ENCODE data around the gene MBNL1.

MBNL1 gene

GRCh38 chr3:152296382-152296781 is 27.7 kb downstream of the MBNL1 start:
- no peak overlapping the region for H3K4me3 ChIP-seq (ENCODE audit: low read depth, low read length)
- TF ChIP-seq CTCF (IDR thresholded peaks at IDR 0.05; ENCODE audit: low read depth, low read length): no peak

- H3K4me3 ChIP-seq (ENCODE audit: low read depth, low read length): no peak overlapping the region
- TF ChIP-seq CTCF (IDR thresholded peaks at IDR 0.05; ENCODE audit: low read depth, low read length): no peak
Measured at GRCh38 chr3:152296971-152297370, 28.2 kb downstream of the MBNL1 start.

- TF ChIP-seq CTCF (IDR thresholded peaks at IDR 0.05; ENCODE audit: low read depth, low read length): no peak
- H3K4me3 ChIP-seq (ENCODE audit: low read depth, low read length): peak overlapping the region; percentile 47
Measured at GRCh38 chr3:152298393-152299248, 29.9 kb downstream of the MBNL1 start.

GRCh38 chr3:152299249-152299976 is 30.7 kb downstream of the MBNL1 start:
- H3K4me3 ChIP-seq (ENCODE audit: low read depth, low read length): peak overlapping the region; percentile 47
- TF ChIP-seq CTCF (IDR thresholded peaks at IDR 0.05; ENCODE audit: low read depth, low read length): no peak

DNA sequence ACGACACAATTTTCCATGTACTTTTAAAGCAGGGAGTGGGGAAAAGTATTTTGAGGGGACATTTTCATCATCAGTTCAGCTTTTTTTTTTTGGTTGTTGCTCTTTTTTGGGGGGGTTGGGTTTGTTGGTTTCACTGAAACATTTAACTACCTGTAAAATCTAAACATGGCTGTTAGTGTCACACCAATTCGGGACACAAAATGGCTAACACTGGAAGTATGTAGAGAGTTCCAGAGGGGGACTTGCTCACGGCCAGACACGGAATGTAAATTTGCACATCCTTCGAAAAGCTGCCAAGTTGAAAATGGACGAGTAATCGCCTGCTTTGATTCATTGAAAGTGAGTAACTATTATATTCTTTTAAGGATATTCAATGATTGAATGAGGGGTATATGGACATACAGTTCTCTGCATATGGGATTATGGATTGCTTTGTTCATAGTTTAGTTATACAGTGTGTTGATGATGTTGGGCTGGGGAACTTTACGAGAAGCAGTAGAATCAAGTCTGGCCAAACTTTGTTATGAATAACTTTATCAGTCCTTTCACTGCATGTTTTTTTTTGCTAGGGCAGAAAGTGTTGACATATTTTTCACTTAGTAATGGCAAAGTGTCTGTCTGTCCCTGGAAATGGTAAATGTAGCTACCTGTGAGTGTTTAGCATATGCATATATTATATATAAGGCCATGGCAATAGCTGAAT is 31.5 kb downstream of the MBNL1 start:
- no peak for TF ChIP-seq CTCF (IDR thresholded peaks at IDR 0.05; ENCODE audit: low read depth, low read length)
- no peak overlapping the region for H3K4me3 ChIP-seq (ENCODE audit: low read depth, low read length)

GRCh38 chr3:152301745-152302181 is 33.0 kb downstream of the MBNL1 start:
- no peak for TF ChIP-seq CTCF (IDR thresholded peaks at IDR 0.05; ENCODE audit: low read depth, low read length)
- no peak overlapping the region for H3K4me3 ChIP-seq (ENCODE audit: low read depth, low read length)

Measured in WI38 (cell line).